ENCODE data around the gene INHA. TPM values are rescaled to one million over a fixed set of nuclear protein-coding genes. Genes with fewer than 3 reads are reported as not detected.

The INHA gene
- total and polyA plus RNA-seq, 7 donors, result 0.31 to 0.46 (median 0.34) TPM; not detected in 3

DNA sequence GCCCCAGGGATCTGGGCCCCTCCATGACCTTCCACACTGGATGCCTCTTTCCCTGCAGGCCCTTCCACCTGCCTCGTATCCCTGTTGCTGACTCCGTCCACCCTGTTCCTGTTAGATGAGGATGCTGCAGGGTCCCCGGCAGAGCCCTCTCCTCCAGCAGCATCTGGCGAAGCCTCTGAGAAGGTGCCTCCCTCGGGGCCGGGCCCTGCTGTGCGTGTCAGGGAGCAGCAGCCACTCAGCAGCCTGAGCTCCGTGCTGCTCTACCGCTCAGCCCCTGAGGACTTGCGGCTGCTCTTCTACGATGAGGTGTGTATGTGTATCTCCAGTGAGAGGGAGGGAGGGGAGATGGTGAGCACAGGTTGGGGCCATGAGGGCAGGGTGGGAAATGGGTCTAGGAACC, 42.9 kb downstream of the INHA start:
- no peaks in the 10 kb centered on the region for H3K4me1 ChIP-seq
- TF ChIP-seq POLR2A (IDR thresholded peaks at IDR 0.05), result no peak
- TF ChIP-seq, protein P1, sequence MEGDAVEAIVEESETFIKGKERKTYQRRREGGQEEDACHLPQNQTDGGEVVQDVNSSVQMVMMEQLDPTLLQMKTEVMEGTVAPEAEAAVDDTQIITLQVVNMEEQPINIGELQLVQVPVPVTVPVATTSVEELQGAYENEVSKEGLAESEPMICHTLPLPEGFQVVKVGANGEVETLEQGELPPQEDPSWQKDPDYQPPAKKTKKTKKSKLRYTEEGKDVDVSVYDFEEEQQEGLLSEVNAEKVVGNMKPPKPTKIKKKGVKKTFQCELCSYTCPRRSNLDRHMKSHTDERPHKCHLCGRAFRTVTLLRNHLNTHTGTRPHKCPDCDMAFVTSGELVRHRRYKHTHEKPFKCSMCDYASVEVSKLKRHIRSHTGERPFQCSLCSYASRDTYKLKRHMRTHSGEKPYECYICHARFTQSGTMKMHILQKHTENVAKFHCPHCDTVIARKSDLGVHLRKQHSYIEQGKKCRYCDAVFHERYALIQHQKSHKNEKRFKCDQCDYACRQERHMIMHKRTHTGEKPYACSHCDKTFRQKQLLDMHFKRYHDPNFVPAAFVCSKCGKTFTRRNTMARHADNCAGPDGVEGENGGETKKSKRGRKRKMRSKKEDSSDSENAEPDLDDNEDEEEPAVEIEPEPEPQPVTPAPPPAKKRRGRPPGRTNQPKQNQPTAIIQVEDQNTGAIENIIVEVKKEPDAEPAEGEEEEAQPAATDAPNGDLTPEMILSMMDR (IDR thresholded peaks at IDR 0.05), result no peak
- no peak for TF ChIP-seq EP300 (IDR thresholded peaks at IDR 0.05)
- no peak for TF ChIP-seq POLR2AphosphoS5 (IDR thresholded peaks at IDR 0.05)
- intact Hi-C loops (cut with DNase I), result no loop called here
- no peak overlapping the region for H3K27ac ChIP-seq
- peaks cover 0 to 53% (median 13%) of the 10 kb centered on the region in 4 donors for H3K36me3 ChIP-seq
- no peak overlapping the region for H3K4me3 ChIP-seq
- no peaks in the 10 kb centered on the region for H3K9me3 ChIP-seq
- no peak for DNase-seq
- no peaks in the 10 kb centered on the region for H3K27me3 ChIP-seq
- 93 to 97% methylated on average over 11 of the region's 11 CpGs for WGBS, 2 donors

DNA sequence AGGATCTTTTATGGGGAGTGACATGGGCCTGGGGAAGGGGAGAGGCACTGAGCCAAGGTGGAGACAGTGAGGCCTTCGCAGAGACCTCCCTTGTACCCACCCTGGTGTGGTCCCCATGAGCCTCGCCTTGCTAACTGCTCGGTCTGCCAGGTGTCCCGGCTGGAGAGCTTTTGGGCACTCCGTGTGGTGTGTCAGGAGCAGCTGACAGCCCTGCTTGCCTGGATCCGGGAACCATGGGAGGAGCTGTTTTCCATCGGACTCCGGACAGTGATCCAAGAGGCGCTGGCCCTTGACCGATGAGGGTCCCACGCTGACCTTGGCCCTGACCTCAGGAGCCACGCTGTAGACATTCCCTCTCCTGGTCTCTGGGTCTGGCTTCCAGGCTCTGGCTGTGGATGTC, 43.8 kb downstream of the INHA start:
- H3K27me3 ChIP-seq, result no peaks in the 10 kb centered on the region
- 87 to 88% methylated on average over 12 of the region's 12 CpGs for WGBS, 2 donors
- intact Hi-C loops (cut with DNase I), result no loop called here
- peaks cover 0 to 48% (median 12%) of the 10 kb centered on the region in 4 donors for H3K36me3 ChIP-seq
- DNase-seq, result no peak
- no peaks in the 10 kb centered on the region for H3K4me1 ChIP-seq
- H3K27ac ChIP-seq, result no peak overlapping the region
- TF ChIP-seq POLR2A (IDR thresholded peaks at IDR 0.05), result no peak
- no peak overlapping the region for H3K4me3 ChIP-seq
- no peaks in the 10 kb centered on the region for H3K9me3 ChIP-seq

DNA sequence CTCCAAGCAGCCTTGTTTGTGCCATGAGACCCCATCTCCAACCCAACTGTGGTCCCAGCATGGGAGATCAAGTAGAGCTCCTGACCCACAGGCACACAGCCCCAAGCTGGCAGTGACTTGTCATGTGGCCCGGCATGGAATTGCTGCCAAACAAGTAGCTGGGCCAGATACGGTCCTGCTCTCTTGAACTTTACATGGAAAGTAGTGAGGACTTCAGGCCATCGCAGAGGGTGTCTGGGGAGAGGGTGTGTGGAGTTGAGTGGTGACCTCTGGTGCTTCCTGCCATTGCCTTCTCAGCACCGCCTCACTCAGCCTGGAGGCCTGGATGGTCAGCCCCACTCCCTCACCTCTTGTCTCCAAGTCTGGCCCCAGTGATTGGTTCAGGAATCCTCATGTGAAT, 44.4 kb downstream of the INHA start:
- no peaks in the 10 kb centered on the region for H3K9me3 ChIP-seq
- intact Hi-C loops (cut with DNase I), result no loop called here
- WGBS, 2 donors, result 94 to 96% methylated on average over 4 of the region's 4 CpGs
- no peak overlapping the region for H3K4me3 ChIP-seq
- H3K27ac ChIP-seq, result no peak overlapping the region
- peaks cover 0 to 41% (median 10%) of the 10 kb centered on the region in 4 donors for H3K36me3 ChIP-seq
- TF ChIP-seq POLR2AphosphoS5 (IDR thresholded peaks at IDR 0.05), result no peak
- no peak for TF ChIP-seq POLR2A (IDR thresholded peaks at IDR 0.05)
- TF ChIP-seq EP300 (IDR thresholded peaks at IDR 0.05), result no peak
- TF ChIP-seq, protein P1 (IDR thresholded peaks at IDR 0.05), result no peak
- H3K27me3 ChIP-seq, result no peaks in the 10 kb centered on the region
- H3K4me1 ChIP-seq, result no peaks in the 10 kb centered on the region
- DNase-seq, result no peak

DNA sequence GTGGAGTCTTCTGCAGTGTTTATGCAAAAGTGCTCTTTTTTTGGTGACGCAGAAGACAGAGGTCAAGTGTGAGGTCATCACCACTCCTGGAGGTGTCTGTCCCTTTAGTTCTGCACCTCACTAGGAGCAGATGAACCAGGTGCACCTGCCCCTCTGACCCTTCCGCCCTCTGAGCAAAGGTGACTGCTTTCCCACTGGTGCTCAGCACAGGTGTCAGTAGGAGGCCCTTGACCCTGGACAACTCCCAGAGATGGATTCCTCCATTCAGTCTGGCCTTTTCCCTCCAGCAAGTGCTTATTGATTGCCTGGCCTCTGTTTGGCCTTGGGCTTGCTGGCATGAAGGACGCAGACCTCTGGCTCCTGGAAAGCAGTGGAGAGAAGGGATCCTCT, 46.6 kb downstream of the INHA start:
- no peaks in the 10 kb centered on the region for H3K27me3 ChIP-seq
- no peak overlapping the region for H3K4me3 ChIP-seq
- no peak for DNase-seq
- H3K27ac ChIP-seq, result no peak overlapping the region
- H3K4me1 ChIP-seq, result no peaks in the 10 kb centered on the region
- intact Hi-C loops (cut with DNase I), result no loop called here
- TF ChIP-seq POLR2AphosphoS5 (IDR thresholded peaks at IDR 0.05) (no peak), EP300 (IDR thresholded peaks at IDR 0.05) (no peak), POLR2A (IDR thresholded peaks at IDR 0.05) (no peak)
- TF ChIP-seq, protein P1 (IDR thresholded peaks at IDR 0.05), result no peak
- no peaks in the 10 kb centered on the region for H3K9me3 ChIP-seq
- H3K36me3 ChIP-seq, result peaks cover 0 to 25% (median 6%) of the 10 kb centered on the region in 4 donors
- 91 to 94% methylated on average over 3 of the region's 3 CpGs for WGBS, 2 donors

DNA sequence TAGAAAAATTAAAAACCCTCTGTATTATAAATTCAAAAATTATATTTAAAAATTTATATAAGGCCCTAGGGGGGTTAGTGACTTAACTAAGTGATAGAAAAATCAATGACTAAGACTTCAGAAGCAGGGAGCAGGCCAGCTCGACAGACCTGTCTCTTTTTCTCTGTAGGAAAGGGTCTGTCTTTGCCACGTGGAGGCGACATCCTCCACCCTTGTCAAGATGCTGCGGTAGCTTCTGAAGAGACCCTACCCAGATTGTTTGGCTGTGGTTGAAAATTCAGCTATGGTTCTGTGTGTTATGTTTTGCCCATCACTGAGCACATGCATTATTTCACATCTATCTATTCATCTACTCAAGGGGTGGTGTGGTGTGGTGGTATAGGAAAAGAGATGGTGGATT, 47.1 kb downstream of the INHA start:
- TF ChIP-seq EP300 (IDR thresholded peaks at IDR 0.05) (no peak), POLR2AphosphoS5 (IDR thresholded peaks at IDR 0.05) (no peak), POLR2A (IDR thresholded peaks at IDR 0.05) (no peak)
- TF ChIP-seq, protein P1 (IDR thresholded peaks at IDR 0.05), result no peak
- no peaks in the 10 kb centered on the region for H3K27me3 ChIP-seq
- no peaks in the 10 kb centered on the region for H3K4me1 ChIP-seq
- no peak overlapping the region for H3K27ac ChIP-seq
- H3K36me3 ChIP-seq, result peaks cover 0 to 20% (median 4%) of the 10 kb centered on the region in 4 donors
- WGBS, 2 donors, result 72 to 75% methylated on average over 4 of the region's 4 CpGs
- no peak overlapping the region for H3K4me3 ChIP-seq
- intact Hi-C loops (cut with DNase I), result no loop called here
- no peak for DNase-seq
- H3K9me3 ChIP-seq, result no peaks in the 10 kb centered on the region
